ENCODE results near the gene SLC39A3.

The SLC39A3 gene

GRCh38 chr19:2693492-2694160, 46.2 kb downstream of the SLC39A3 start:
- H3K9me3 ChIP-seq (ENCODE audit: control insufficient read depth, insufficient read depth, low read length): no peaks in the 10 kb centered on the region
- H3K9ac ChIP-seq (ENCODE audit: low read depth, low read length): no peak overlapping the region
- no peak overlapping the region for H3K4me3 ChIP-seq (ENCODE audit: low read depth, low read length)
- H3K4me1 ChIP-seq (ENCODE audit: control insufficient read depth, insufficient read depth, low read length): no peaks in the 10 kb centered on the region
- no peaks in the 10 kb centered on the region for H3K27me3 ChIP-seq (ENCODE audit: control insufficient read depth, insufficient read depth, low read length)
- H3K36me3 ChIP-seq (ENCODE audit: control insufficient read depth, insufficient read depth, low read length): no peaks in the 10 kb centered on the region
- no peak overlapping the region for H3K27ac ChIP-seq (ENCODE audit: low read depth, low read length)

GRCh38 chr19:2691951-2692350, 47.9 kb downstream of the SLC39A3 start:
- H3K27ac ChIP-seq (ENCODE audit: low read depth, low read length): no peak overlapping the region
- H3K9ac ChIP-seq (ENCODE audit: low read depth, low read length): no peak overlapping the region
- H3K9me3 ChIP-seq (ENCODE audit: control insufficient read depth, insufficient read depth, low read length): no peaks in the 10 kb centered on the region
- H3K4me1 ChIP-seq (ENCODE audit: control insufficient read depth, insufficient read depth, low read length): no peaks in the 10 kb centered on the region
- no peaks in the 10 kb centered on the region for H3K36me3 ChIP-seq (ENCODE audit: control insufficient read depth, insufficient read depth, low read length)
- no peaks in the 10 kb centered on the region for H3K27me3 ChIP-seq (ENCODE audit: control insufficient read depth, insufficient read depth, low read length)
- H3K4me3 ChIP-seq (ENCODE audit: low read depth, low read length): no peak overlapping the region

- H3K36me3 ChIP-seq (ENCODE audit: control insufficient read depth, insufficient read depth, low read length): no peaks in the 10 kb centered on the region
- H3K27ac ChIP-seq (ENCODE audit: low read depth, low read length): no peak overlapping the region
- no peaks in the 10 kb centered on the region for H3K4me1 ChIP-seq (ENCODE audit: control insufficient read depth, insufficient read depth, low read length)
- no peaks in the 10 kb centered on the region for H3K27me3 ChIP-seq (ENCODE audit: control insufficient read depth, insufficient read depth, low read length)
- no peak overlapping the region for H3K4me3 ChIP-seq (ENCODE audit: low read depth, low read length)
- H3K9me3 ChIP-seq (ENCODE audit: control insufficient read depth, insufficient read depth, low read length): no peaks in the 10 kb centered on the region
- no peak overlapping the region for H3K9ac ChIP-seq (ENCODE audit: low read depth, low read length)
Measured at GRCh38 chr19:2690856-2691255, 49.0 kb downstream of the SLC39A3 start.

GRCh38 chr19:2686360-2686759, 53.5 kb downstream of the SLC39A3 start:
- no peak overlapping the region for H3K4me3 ChIP-seq (ENCODE audit: low read depth, low read length)
- H3K9ac ChIP-seq (ENCODE audit: low read depth, low read length): no peak overlapping the region
- H3K9me3 ChIP-seq (ENCODE audit: control insufficient read depth, insufficient read depth, low read length): no peaks in the 10 kb centered on the region
- H3K36me3 ChIP-seq (ENCODE audit: control insufficient read depth, insufficient read depth, low read length): no peaks in the 10 kb centered on the region
- H3K4me1 ChIP-seq (ENCODE audit: control insufficient read depth, insufficient read depth, low read length): no peaks in the 10 kb centered on the region
- no peaks in the 10 kb centered on the region for H3K27me3 ChIP-seq (ENCODE audit: control insufficient read depth, insufficient read depth, low read length)
- no peak overlapping the region for H3K27ac ChIP-seq (ENCODE audit: low read depth, low read length)

- Histone ChIP-seq H3K27ac (ENCODE audit: low read depth, low read length) (no peak overlapping the region), H3K4me3 (ENCODE audit: low read depth, low read length) (no peak overlapping the region), H3K27me3 (ENCODE audit: control insufficient read depth, insufficient read depth, low read length) (no peaks in the 10 kb centered on the region), H3K9me3 (ENCODE audit: control insufficient read depth, insufficient read depth, low read length) (no peaks in the 10 kb centered on the region), H3K9ac (ENCODE audit: low read depth, low read length) (no peak overlapping the region), H3K4me1 (ENCODE audit: control insufficient read depth, insufficient read depth, low read length) (no peaks in the 10 kb centered on the region), H3K36me3 (ENCODE audit: control insufficient read depth, insufficient read depth, low read length) (no peaks in the 10 kb centered on the region)
Measured at GRCh38 chr19:2685204-2685704, 54.6 kb downstream of the SLC39A3 start.

- no peaks in the 10 kb centered on the region for H3K36me3 ChIP-seq (ENCODE audit: control insufficient read depth, insufficient read depth, low read length)
- H3K9me3 ChIP-seq (ENCODE audit: control insufficient read depth, insufficient read depth, low read length): no peaks in the 10 kb centered on the region
- H3K27me3 ChIP-seq (ENCODE audit: control insufficient read depth, insufficient read depth, low read length): no peaks in the 10 kb centered on the region
- H3K9ac ChIP-seq (ENCODE audit: low read depth, low read length): no peak overlapping the region
- no peaks in the 10 kb centered on the region for H3K4me1 ChIP-seq (ENCODE audit: control insufficient read depth, insufficient read depth, low read length)
- H3K4me3 ChIP-seq (ENCODE audit: low read depth, low read length): no peak overlapping the region
- no peak overlapping the region for H3K27ac ChIP-seq (ENCODE audit: low read depth, low read length)
Measured at GRCh38 chr19:2683430-2684003, 56.3 kb downstream of the SLC39A3 start.
